Natural killer cell (primary cell): ENCODE data around the gene WDR35. TPM values are rescaled to one million over a fixed set of nuclear protein-coding genes. Genes with fewer than 3 reads are reported as not detected.

ENCODE experiments used
- ATAC-seq, 3 donors: fragments of 150-1000 bp in 2 of 3; fragments of 200-7000 bp in 1 of 3; cut with Tn5 transposase; 1 replicate in 1 of 3; 2 replicates in 2 of 3; pipeline ENCODE4 v1.10.0; 2021; ENCODE audit warnings: mild to moderate bottlenecking in 2 of 3, moderate library complexity in 2 of 3
- DNase-seq, 2 donors: peaks; one replicate each; pipeline versions ENCODE4 v3.0.0 to v3.0.0-alpha.2; 2013 to 2021; ENCODE audit warnings: mixed read lengths in 1 of 2
- H3K27ac ChIP-seq: one replicate; pipeline ENCODE4 v1.5.1; 2013; ENCODE audit warnings: mild to moderate bottlenecking, low read length
- H3K27me3 ChIP-seq: one replicate; pipeline ENCODE4 v1.6.1; 2013; ENCODE audit warnings: low read length; ENCODE audit not compliant: control insufficient read depth, insufficient read depth
- H3K36me3 ChIP-seq: one replicate; pipeline ENCODE4 v1.6.1; 2013; ENCODE audit warnings: low read length; ENCODE audit not compliant: control insufficient read depth, insufficient read depth
- H3K4me1 ChIP-seq: one replicate; pipeline ENCODE4 v1.6.1; 2013; ENCODE audit warnings: low read length; ENCODE audit not compliant: control insufficient read depth, insufficient read depth
- H3K4me3 ChIP-seq: one replicate; pipeline ENCODE4 v1.5.1; 2013; ENCODE audit warnings: low read length
- H3K9me3 ChIP-seq: one replicate; pipeline ENCODE4 v1.6.1; 2013; ENCODE audit warnings: low read length; ENCODE audit not compliant: control insufficient read depth, insufficient read depth
- H3K27ac Mint-ChIP-seq, 2 donors: one replicate each; pipeline ENCODE4 v1.8.0; 2022; ENCODE audit warnings: mild to moderate bottlenecking in 2 of 2, mixed read lengths in 2 of 2, moderate library complexity in 1 of 2
- H3K27me3 Mint-ChIP-seq, 2 donors: one replicate each; pipeline ENCODE4 v1.8.0; 2022; ENCODE audit warnings: low read depth in 2 of 2, mixed read lengths in 2 of 2
- H3K36me3 Mint-ChIP-seq: one replicate; pipeline ENCODE4 v1.8.0; 2022; ENCODE audit warnings: mixed read lengths
- H3K4me1 Mint-ChIP-seq, 2 donors: one replicate each; pipeline ENCODE4 v1.8.0; 2022; ENCODE audit warnings: mixed read lengths in 2 of 2
- H3K4me3 Mint-ChIP-seq: one replicate; pipeline ENCODE4 v1.8.0; 2022; ENCODE audit warnings: mild to moderate bottlenecking, moderate library complexity, mixed read lengths
- H3K9me3 Mint-ChIP-seq, 2 donors: one replicate each; pipeline ENCODE4 v1.8.0; 2022; ENCODE audit warnings: mixed read lengths in 2 of 2
- WGBS: methylation state at CpG from one replicate; pipeline ENCODE4 v1.1.7; 2013; ENCODE audit warnings: missing lambda C conversion rate; ENCODE audit not compliant: insufficient coverage; 5-methylcytosine and 5-hydroxymethylcytosine counted together
- intact Hi-C: fragments of 100-400 bp; cut with micrococcal nuclease; formaldehyde crosslinking; loops from one replicate; pipeline ENCODE4 v1.14.2; 2022
- total RNA-seq, 4 donors: library from RNA; stranded (reverse); fragments of 120-200 nt in 1 of 4; gene quantifications; one replicate each; pipeline versions ENCODE4 v1.2.3 to v1.2.4, GENCODE V29; 2013 to 2022
- TF ChIP-seq, protein P1 (sequence below): fragments of 200-600 bp; IDR thresholded peaks from one replicate; pipeline ENCODE4 v1.8.0; 2022; ENCODE audit warnings: antibody characterized with exemption

Gene WDR35
- total RNA-seq, 3 donors from 2014 or later (not counting 1 experiment from before 2014, with no cell fraction given) = 5.8 to 8.3 (median 7.7) TPM

- peaks cover 8% of the 10 kb centered on the region for H3K36me3 Mint-ChIP-seq
Observed at GRCh38 chr2:19947184-19947940, 42.5 kb downstream of the WDR35 start.

GRCh38 chr2:19944205-19944845 lies 45.6 kb downstream of the WDR35 start:
- no peaks in the 10 kb centered on the region for H3K9me3 Mint-ChIP-seq
- intact Hi-C loops = no loop called here
- Histone ChIP-seq H3K4me1 (no peaks in the 10 kb centered on the region), H3K4me3 (no peak overlapping the region), H3K36me3 (peaks cover 4% of the 10 kb centered on the region), H3K27me3 (no peaks in the 10 kb centered on the region), H3K9me3 (no peaks in the 10 kb centered on the region), H3K27ac (no peak overlapping the region)
- no peak overlapping the region for H3K27ac Mint-ChIP-seq
- 96% methylated on average over 2 of the region's 2 CpGs for WGBS
- TF ChIP-seq, protein P1, sequence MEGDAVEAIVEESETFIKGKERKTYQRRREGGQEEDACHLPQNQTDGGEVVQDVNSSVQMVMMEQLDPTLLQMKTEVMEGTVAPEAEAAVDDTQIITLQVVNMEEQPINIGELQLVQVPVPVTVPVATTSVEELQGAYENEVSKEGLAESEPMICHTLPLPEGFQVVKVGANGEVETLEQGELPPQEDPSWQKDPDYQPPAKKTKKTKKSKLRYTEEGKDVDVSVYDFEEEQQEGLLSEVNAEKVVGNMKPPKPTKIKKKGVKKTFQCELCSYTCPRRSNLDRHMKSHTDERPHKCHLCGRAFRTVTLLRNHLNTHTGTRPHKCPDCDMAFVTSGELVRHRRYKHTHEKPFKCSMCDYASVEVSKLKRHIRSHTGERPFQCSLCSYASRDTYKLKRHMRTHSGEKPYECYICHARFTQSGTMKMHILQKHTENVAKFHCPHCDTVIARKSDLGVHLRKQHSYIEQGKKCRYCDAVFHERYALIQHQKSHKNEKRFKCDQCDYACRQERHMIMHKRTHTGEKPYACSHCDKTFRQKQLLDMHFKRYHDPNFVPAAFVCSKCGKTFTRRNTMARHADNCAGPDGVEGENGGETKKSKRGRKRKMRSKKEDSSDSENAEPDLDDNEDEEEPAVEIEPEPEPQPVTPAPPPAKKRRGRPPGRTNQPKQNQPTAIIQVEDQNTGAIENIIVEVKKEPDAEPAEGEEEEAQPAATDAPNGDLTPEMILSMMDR = no peak
- no peak for DNase-seq
- peaks cover under 1% of the 10 kb centered on the region for H3K36me3 Mint-ChIP-seq
- H3K27me3 Mint-ChIP-seq = no peaks in the 10 kb centered on the region
- no peak for ATAC-seq
- H3K4me3 Mint-ChIP-seq = no peak overlapping the region
- no peaks in the 10 kb centered on the region for H3K4me1 Mint-ChIP-seq

More at GRCh38 chr2:19947184-19947940, 42.5 kb downstream of the WDR35 start:
- intact Hi-C loops = no loop called here
- Histone ChIP-seq H3K36me3 (peaks cover 4% of the 10 kb centered on the region), H3K4me3 (no peak overlapping the region), H3K27me3 (no peaks in the 10 kb centered on the region), H3K4me1 (no peaks in the 10 kb centered on the region), H3K27ac (no peak overlapping the region), H3K9me3 (no peaks in the 10 kb centered on the region)
- Mint-ChIP-seq H3K27ac (no peak overlapping the region), H3K4me3 (no peak overlapping the region), H3K4me1 (no peaks in the 10 kb centered on the region), H3K9me3 (no peaks in the 10 kb centered on the region), H3K27me3 (no peaks in the 10 kb centered on the region)
- TF ChIP-seq, protein P1 = no peak
- ATAC-seq (no peak), DNase-seq (no peak)
- 93% methylated on average over 3 of the region's 4 CpGs for WGBS

GRCh38 chr2:19943189-19943588 lies 46.7 kb downstream of the WDR35 start:
- TF ChIP-seq, protein P1 = no peak

More at GRCh38 chr2:19943189-19943588, 46.7 kb downstream of the WDR35 start:
- Mint-ChIP-seq H3K4me1 (no peaks in the 10 kb centered on the region), H3K36me3 (no peaks in the 10 kb centered on the region), H3K27ac (no peak overlapping the region), H3K9me3 (no peaks in the 10 kb centered on the region), H3K4me3 (no peak overlapping the region), H3K27me3 (no peaks in the 10 kb centered on the region)
- intact Hi-C loops = no loop called here
- Histone ChIP-seq H3K27ac (no peak overlapping the region), H3K4me1 (no peaks in the 10 kb centered on the region), H3K4me3 (no peak overlapping the region), H3K27me3 (no peaks in the 10 kb centered on the region), H3K36me3 (peaks cover 4% of the 10 kb centered on the region), H3K9me3 (no peaks in the 10 kb centered on the region)
- WGBS = 100% methylated on average over 1 of the region's 1 CpG
- DNase-seq (no peak), ATAC-seq (no peak)
